GM04503 (cell line): ENCODE results near the gene MRS2.
"Not testable (repeated sequence)": the region's sequence is repeated elsewhere in the genome, so short reads cannot be mapped to it uniquely, and the experiment has no call there.

Experiments used
- DNase-seq: peaks from one replicate; pipeline ENCODE4 v3.0.0-alpha.2; 2012; ENCODE audit warnings: low read depth

The MRS2 gene

DNA sequence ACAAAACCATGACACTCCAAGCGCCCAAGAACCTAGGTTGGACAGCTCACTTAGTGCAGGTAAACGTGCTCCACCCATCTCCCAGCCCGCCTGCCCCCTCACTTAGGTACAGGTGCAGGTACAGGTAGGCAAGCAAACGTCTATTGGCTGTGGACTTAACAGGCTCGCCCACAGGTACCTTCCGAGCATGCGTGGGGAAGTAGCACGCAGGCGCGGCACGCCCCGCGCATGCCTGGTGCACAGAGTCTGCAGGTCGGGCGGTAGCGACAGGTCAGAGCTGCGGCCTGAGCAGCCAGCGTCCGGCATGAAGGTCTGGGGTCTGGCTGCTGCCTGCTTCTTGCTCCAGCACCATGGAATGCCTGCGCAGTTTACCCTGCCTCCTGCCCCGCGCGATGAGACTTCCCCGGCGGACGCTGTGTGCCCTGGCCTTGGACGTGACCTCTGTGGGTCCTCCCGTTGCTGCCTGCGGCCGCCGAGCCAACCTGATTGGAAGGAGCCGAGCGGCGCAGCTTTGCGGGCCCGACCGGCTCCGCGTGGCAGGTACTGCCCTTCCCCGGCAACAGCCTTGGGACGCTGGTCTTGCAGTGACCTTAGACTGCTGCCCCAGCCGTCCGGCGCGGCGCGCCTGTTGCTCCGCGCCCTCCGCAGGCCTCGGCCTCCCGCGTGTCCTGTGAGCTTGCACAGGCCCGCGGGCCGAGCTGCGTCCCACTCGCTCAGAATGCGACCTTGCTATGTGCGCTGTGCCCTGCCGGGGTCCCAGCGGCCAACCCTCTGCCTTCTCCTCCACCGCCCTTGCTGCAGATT is at the start of gene MRS2:
MRS2 (plus strand) TSS at position 240 of the 804 bp plus-strand sequence; CDS start at position 351, 111 bp downstream.
- peak; percentile 25 for DNase-seq

DNA sequence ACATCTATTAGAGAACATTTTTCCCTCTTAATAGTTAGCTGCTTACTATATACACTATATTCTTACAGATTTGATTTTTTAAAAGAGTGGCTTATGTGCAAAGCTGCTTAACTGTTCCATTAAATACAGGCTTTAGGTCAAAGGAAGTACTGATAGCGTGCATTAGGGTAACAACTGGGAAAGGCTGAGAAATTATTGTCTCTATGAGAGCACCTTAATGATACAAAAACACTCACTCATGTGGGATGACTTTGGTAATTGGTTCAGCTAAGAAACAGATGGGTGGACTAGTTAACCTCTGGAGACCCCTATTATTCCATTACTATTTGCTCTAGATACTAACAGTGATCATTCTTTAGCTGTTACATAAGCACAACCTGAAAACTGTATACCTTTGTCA is 48.9 kb upstream of the MRS2 start:
- no peak for DNase-seq

DNA sequence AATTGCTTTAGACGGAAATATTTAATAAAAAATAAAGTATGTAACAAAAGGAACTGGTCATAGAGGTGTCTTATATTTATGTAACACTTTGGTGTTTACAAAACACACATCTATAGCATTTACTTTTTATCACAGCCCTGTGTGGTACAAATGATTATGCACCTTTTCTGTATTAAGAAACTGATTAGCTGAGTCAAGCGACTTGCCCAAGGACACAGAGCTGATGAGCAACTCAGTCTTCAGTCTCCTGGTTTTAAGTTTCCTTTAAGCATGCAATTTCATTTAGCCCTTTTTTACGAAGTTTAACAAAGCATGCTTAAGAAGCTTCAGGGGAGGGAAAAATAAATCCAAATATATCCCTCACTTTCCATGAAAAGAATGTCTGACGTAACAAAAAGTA is 47.3 kb upstream of the MRS2 start:
- no peak for DNase-seq

- DNase-seq: no peak
These were observed 46.3 kb upstream of the MRS2 start for GRCh38 chr6:24356310-24356973.

GRCh38 chr6:24357336-24358218 is 45.2 kb upstream of the MRS2 start, which contains the start of gene DCDC2:
DCDC2 (minus strand) TSS chr6:24358059; CDS start chr6:24357750, 309 bp downstream.
- no peak for DNase-seq

- DNase-seq: no peak
These were observed 44.4 kb upstream of the MRS2 start for GRCh38 chr6:24358219-24358821.

GRCh38 chr6:24359640-24360454 is 42.9 kb upstream of the MRS2 start:
- DNase-seq: peak; percentile 9

- DNase-seq: not testable (repeated sequence)
These were observed 40.4 kb upstream of the MRS2 start for GRCh38 chr6:24362363-24362762.

GRCh38 chr6:24365103-24365633 is 37.6 kb upstream of the MRS2 start:
- not testable (repeated sequence) for DNase-seq

DNA sequence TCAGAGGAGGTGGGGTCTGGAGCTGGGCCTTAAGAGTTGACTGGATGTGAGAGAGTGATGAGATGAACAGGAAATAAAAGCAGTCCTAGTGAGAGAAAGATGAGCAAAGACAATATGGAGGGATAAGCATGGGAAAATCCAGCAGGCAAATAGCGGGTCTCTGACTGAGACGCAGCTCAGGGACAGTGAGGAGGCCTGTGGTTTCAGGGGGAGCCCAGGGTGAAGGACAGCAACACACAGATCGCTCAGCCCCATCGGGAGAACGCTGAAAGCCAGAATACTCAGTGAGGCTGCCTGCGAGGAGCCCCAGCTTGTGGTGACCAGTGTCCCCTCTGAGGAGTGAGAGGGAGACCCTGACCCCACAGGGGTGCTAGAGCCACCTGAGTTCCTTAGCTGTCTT is 28.1 kb upstream of the MRS2 start:
- no peak for DNase-seq

GRCh38 chr6:24376871-24377270 is 25.9 kb upstream of the MRS2 start:
- no peak for DNase-seq

DNA sequence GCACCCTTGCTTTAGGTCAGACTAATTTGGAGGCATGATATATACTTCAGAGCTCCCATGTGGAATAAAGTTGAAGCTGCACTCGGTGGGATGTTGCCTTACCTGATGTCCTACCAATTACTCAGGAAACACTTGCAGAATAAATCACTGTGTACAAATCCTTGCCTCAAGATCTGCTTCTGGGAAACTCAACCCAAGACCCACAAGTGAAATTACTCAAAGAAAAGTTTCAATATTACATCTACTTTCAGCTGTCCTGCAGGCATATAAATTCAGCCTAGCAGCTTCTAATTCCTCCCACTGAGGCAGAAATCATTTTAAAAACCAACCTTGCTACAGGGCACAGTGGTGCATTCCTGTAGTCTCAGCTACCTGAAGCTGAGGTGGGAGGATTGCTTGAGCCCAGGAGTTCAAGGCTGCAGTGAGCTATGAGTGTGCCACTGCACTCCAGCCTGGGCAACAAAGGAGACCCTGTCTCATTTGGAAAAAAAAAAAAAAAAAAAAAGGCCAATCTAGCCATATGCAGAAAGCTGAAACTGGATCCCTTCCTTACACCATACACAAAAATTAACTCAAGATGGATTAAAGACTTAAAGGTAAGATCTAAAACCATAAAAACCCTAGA is 24.2 kb upstream of the MRS2 start:
- DNase-seq: no peak

DNA sequence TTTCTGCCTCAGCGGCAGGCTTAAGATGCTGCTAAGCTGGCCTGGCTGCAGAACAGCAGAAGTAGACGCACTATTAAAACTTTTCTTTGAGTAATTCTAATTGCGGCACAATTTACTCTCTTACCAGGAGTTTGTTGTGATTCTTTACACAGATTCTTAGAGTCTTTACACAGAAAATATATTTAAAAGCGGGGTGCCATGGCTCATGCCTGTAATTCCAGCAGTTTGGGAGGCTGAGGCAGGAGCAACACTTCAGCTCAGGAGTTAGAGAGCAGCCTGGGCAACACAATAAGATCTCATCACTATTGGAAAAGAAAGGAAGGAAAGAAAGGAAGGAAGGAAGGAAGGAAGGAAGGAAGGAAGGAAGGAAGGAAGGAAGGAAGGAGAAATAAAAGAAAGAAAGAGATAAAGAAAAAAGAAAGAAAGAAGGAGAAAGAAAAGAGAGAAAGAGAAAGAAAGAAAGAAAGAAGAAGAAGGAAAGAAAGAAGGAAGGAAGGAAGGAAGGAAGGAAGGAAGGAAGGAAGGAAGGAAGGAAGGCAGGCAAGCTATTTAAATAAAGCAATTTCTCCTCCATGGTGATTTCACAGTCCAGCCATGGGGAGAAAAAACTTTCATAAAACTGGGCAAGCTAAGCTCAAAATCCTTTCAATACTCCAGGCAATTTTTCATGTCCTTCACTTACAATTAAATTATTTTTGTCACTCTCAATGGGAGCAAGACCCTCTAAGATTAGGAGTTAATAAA is 21.1 kb upstream of the MRS2 start:
- DNase-seq: no peak

DNA sequence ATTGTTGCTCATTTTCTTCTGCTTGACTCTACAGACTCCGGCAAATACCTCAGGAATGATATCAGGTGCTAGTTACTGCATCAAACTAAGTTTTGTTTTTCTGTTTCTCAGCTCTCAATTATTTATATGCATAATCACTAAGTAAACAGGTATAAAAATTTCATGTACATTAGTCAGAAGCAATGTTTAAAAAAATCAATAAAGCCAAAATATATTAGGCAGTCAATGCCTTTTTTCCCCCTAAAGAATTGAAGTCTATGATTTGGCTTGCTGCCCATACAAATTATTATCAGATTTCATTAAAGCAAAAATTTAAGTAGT is 20.6 kb upstream of the MRS2 start:
- no peak for DNase-seq

DNA sequence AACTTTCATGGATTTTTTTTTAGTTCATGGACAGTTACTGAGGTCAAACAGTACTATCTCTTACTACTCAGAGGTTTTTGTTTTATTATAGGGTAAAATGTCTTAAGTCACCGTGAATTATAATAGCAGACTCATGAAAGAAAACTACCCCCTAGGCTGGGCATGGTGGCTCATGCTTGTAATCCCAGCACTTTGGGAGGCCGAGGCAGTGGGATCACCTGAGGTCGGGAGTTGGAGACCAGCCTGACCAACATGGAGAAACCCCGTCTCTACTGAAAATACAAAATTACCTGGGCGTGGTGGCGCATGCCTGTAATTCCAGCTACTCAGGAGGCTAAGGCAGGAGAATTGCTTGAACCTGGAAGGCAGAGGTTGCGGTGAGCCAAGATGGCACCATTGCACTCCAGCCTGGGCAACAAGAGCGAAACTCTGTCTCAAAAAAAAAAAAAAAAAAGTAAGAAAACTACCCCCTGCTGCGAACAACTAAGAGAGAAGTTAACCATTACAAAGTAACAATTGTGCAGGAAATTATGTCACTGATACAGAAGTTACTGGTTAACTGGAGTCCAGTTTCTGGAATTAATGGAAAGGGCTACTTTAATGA is 19.7 kb upstream of the MRS2 start:
- not testable (repeated sequence) for DNase-seq

DNA sequence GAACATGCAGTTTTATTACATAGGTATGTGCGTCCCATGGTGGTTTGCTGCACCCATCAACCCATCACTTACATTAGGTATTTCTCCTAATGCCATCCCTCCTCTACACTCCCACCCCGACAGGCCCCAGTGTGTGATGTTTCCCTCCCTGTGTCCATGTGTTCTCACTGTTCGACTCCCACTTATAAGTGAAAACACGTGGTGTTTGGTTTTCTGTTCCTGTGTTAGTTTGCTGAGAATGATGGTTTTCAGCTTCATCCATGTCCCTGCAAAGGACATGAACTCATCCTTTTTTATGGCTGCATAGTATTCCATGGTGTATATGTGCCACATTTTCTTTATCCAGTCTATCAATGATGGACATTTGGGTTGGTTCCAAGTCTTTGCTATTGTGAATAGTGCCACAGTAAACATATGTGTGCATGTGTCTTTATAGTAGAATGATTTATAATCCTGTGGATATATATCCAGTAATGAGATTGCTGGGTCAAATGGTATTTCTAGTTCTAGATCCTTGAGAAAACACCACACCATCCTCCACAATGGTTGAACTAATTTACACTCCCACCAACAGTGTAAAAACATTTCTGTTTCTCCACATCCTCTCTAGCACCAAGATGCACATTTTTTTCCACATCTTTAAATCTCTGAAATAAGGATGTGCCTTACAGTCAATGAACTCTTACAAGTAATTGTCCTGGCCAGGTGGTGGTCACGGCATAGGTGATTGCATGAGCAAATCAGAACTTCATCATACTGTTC is 18.2 kb upstream of the MRS2 start:
- DNase-seq: not testable (repeated sequence)

GRCh38 chr6:24385536-24386269 is 17.0 kb upstream of the MRS2 start:
- no peak for DNase-seq

- no peak for DNase-seq
These were observed 14.9 kb upstream of the MRS2 start for GRCh38 chr6:24387818-24388217.
